Activated naive CD4-positive, alpha-beta T cell treated with anti-CD3 and anti-CD28 coated beads, Interleukin-2, amount 10 ng/mL, durations not matched to agents 7 days and 5 days (primary cell): ENCODE measurements around the gene DPH2.

Source experiments
- CTCF ChIA-PET: fragments of 350-600 bp; sonication (Branson Sonifier 250); formaldehyde crosslinking; loops from one replicate; lab custom pipeline; 2021; ENCODE audit warnings: antibody characterized with exemption; lab: Charles Lee
- DNase-seq: peaks from one replicate; pipeline ENCODE4 v3.0.0-alpha.2; 2020
- H3K27ac Mint-ChIP-seq: one replicate; pipeline ENCODE4 v1.8.0; 2021; ENCODE audit warnings: mild to moderate bottlenecking, moderate library complexity, mixed read lengths
- H3K27me3 Mint-ChIP-seq: one replicate; pipeline ENCODE4 v1.8.0; 2021; ENCODE audit warnings: mild to moderate bottlenecking, mixed read lengths
- H3K36me3 Mint-ChIP-seq: one replicate; pipeline ENCODE4 v1.8.0; 2021; ENCODE audit warnings: mixed read lengths
- H3K4me1 Mint-ChIP-seq: one replicate; pipeline ENCODE4 v1.8.0; 2021; ENCODE audit warnings: mixed read lengths
- H3K4me3 Mint-ChIP-seq: one replicate; pipeline ENCODE4 v1.8.0; 2021; ENCODE audit warnings: mild to moderate bottlenecking, moderate library complexity, mixed read lengths
- H3K9me3 Mint-ChIP-seq: one replicate; pipeline ENCODE4 v1.8.0; 2021; ENCODE audit warnings: mixed read lengths

Gene DPH2

DNA sequence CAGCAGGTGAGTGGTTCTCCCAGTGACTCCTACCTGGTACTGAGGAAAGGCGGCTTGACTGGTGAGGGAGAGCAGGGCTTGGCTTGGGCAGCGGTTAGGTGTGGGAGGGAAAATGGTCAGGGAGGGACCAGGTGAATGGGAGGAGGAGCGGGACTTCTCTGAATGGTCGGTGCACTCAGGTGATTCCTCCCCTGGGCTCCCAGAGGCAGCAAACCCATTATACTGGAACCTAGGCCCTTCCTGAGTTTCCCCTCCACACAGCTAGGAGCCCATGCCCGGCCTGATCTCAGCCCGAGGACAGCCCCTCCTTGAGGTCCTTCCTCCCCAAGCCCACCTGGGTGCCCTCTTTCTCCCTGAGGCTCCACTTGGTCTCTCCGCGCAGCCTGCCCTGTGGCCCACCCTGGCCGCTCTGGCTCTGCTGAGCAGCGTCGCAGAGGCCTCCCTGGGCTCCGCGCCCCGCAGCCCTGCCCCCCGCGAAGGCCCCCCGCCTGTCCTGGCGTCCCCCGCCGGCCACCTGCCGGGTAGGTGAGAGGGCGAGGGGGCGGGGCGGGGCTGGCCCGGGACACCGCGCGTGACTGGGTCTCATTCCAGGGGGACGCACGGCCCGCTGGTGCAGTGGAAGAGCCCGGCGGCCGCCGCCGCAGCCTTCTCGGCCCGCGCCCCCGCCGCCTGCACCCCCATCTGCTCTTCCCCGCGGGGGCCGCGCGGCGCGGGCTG lies 33.9 kb upstream of the DPH2 start:
- Mint-ChIP-seq H3K36me3 (no peaks in the 10 kb centered on the region), H3K4me1 (peaks cover 16% of the 10 kb centered on the region), H3K27me3 (peaks cover 55% of the 10 kb centered on the region), H3K27ac (no peak overlapping the region), H3K4me3 (no peak overlapping the region), H3K9me3 (no peaks in the 10 kb centered on the region)
- DNase-seq = no peak
- CTCF ChIA-PET = interaction anchor here (0.9 to 13.7 kb wide), 33 partner anchors 11 to 709 kb away, joined by 3 to 452 read pairs (median 5); partner anchors contain the start of genes ATP6V0B, IPO13 and PTPRF

DNA sequence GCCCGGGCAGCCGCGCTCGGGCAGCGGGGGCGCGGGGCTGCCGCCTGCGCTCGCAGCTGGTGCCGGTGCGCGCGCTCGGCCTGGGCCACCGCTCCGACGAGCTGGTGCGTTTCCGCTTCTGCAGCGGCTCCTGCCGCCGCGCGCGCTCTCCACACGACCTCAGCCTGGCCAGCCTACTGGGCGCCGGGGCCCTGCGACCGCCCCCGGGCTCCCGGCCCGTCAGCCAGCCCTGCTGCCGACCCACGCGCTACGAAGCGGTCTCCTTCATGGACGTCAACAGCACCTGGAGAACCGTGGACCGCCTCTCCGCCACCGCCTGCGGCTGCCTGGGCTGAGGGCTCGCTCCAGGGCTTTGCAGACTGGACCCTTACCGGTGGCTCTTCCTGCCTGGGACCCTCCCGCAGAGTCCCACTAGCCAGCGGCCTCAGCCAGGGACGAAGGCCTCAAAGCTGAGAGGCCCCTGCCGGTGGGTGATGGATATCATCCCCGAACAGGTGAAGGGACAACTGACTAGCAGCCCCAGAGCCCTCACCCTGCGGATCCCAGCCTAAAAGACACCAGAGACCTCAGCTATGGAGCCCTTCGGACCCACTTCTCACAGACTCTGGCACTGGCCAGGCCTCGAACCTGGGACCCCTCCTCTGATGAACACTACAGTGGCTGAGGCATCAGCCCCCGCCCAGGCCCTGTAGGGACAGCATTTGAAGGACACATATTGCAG lies 33.2 kb upstream of the DPH2 start:
- peak; percentile 38 for DNase-seq
- CTCF ChIA-PET = interaction anchor here (0.9 to 13.7 kb wide), 4 partner anchors 10 to 171 kb away, joined by 4 to 452 read pairs (median 62); partner anchors contain the start of gene IPO13
- peaks cover 16% of the 10 kb centered on the region for H3K4me1 Mint-ChIP-seq
- no peak overlapping the region for H3K27ac Mint-ChIP-seq
- peak overlapping the region; percentile 54 for H3K4me3 Mint-ChIP-seq
- H3K9me3 Mint-ChIP-seq = no peaks in the 10 kb centered on the region
- no peaks in the 10 kb centered on the region for H3K36me3 Mint-ChIP-seq
- peaks cover 55% of the 10 kb centered on the region for H3K27me3 Mint-ChIP-seq

- no peak overlapping the region for H3K4me3 Mint-ChIP-seq
- H3K27me3 Mint-ChIP-seq = peaks cover 51% of the 10 kb centered on the region
- no peak overlapping the region for H3K27ac Mint-ChIP-seq
- H3K4me1 Mint-ChIP-seq = peaks cover 16% of the 10 kb centered on the region
- CTCF ChIA-PET = interaction anchor here (6.3 to 13.7 kb wide), 2 partner anchors 10 to 172 kb away, joined by 105 to 452 read pairs; partner anchors contain the start of gene IPO13
- H3K9me3 Mint-ChIP-seq = no peaks in the 10 kb centered on the region
- no peaks in the 10 kb centered on the region for H3K36me3 Mint-ChIP-seq
- DNase-seq = no peak
Measured at GRCh38 chr1:43937179-43937865, 32.5 kb upstream of the DPH2 start.

GRCh38 chr1:43938383-43938782 lies 31.4 kb upstream of the DPH2 start:
- CTCF ChIA-PET = interaction anchor here (13.7 kb wide), 1 partner anchor 173 kb away, joined by 452 read pairs; no protein-coding TSS in a partner anchor
- no peak for DNase-seq
- Mint-ChIP-seq H3K27ac (no peak overlapping the region), H3K9me3 (no peaks in the 10 kb centered on the region), H3K4me1 (peaks cover 15% of the 10 kb centered on the region), H3K4me3 (no peak overlapping the region), H3K27me3 (peaks cover 41% of the 10 kb centered on the region), H3K36me3 (no peaks in the 10 kb centered on the region)

DNA sequence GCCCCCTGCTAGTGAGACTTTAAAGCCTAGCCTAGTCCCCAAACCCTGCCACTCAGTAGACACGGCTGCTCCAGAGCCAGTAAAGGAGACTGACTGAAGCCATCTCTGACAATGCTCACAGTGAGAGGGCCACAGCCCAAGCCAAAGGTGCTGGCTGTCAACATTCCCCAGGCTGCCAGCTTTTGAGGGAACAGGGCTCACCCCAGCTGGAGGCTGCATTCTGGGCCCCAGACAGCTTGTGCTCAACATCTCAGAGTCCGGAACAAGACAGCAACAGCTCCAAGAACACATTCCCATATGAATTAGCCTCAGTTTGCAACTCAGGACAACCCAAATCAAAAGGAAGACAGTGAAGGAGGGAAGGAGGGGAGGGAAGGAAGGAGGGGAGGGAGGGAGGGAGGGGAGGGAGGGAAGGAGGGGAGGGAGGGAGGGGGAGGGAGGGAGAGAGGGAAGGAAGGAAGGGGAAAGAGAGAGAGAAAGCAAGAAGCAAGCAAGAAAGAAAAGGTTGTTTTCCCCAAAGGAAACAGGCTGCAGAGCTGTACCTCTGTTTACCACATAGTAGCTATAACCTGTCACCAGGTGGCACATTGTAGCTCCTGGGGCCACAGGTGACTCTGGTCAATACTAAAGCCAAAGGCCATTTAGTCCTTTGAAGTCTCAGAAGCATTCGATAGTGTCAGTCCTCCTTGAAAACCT lies 30.8 kb upstream of the DPH2 start:
- CTCF ChIA-PET = interaction anchor here (13.7 kb wide), 1 partner anchor 174 kb away, joined by 452 read pairs; no protein-coding TSS in a partner anchor
- DNase-seq = no peak
- H3K27me3 Mint-ChIP-seq = peaks cover 34% of the 10 kb centered on the region
- no peak overlapping the region for H3K27ac Mint-ChIP-seq
- H3K4me1 Mint-ChIP-seq = peaks cover 12% of the 10 kb centered on the region
- H3K4me3 Mint-ChIP-seq = no peak overlapping the region
- H3K36me3 Mint-ChIP-seq = no peaks in the 10 kb centered on the region
- no peaks in the 10 kb centered on the region for H3K9me3 Mint-ChIP-seq

DNA sequence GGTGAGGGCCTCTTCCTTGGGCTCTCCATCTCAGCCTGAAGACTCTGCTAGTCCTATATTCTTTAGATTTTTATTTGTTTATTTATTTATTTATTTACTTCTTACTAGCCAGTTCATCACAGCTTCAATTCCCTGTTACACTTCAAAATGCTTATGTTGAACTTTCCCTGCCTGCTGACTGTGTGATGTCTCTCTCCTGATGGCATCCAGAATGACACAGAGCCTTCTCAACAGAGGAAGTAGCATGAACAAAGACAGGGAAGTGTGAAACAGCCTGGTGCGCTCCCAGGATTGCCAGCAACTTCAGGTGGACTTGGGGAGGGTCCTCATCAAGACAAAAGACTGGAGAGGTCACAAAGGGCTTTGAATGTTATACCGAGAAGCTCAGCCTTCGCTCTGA lies 27.4 kb upstream of the DPH2 start:
- Mint-ChIP-seq H3K9me3 (no peaks in the 10 kb centered on the region), H3K27ac (no peak overlapping the region), H3K27me3 (peaks cover 3% of the 10 kb centered on the region), H3K4me3 (no peak overlapping the region), H3K4me1 (peaks cover 28% of the 10 kb centered on the region), H3K36me3 (peaks cover 2% of the 10 kb centered on the region)
- CTCF ChIA-PET = interaction anchor here (4.9 to 9.3 kb wide), 2 partner anchors 8 to 178 kb away, joined by 43 to 105 read pairs; partner anchors contain the start of gene ARTN
- DNase-seq = no peak

GRCh38 chr1:43944860-43945259 lies 24.9 kb upstream of the DPH2 start:
- no peak for DNase-seq
- Mint-ChIP-seq H3K9me3 (no peaks in the 10 kb centered on the region), H3K4me3 (peak overlapping the region; percentile 92), H3K4me1 (peaks cover 43% of the 10 kb centered on the region), H3K27me3 (no peaks in the 10 kb centered on the region), H3K36me3 (peaks cover 7% of the 10 kb centered on the region), H3K27ac (no peak overlapping the region)
- CTCF ChIA-PET = interaction anchor here (2.2 to 9.3 kb wide), 3 partner anchors 10 to 181 kb away, joined by 10 to 105 read pairs (median 43); partner anchors contain the start of gene ARTN

DNA sequence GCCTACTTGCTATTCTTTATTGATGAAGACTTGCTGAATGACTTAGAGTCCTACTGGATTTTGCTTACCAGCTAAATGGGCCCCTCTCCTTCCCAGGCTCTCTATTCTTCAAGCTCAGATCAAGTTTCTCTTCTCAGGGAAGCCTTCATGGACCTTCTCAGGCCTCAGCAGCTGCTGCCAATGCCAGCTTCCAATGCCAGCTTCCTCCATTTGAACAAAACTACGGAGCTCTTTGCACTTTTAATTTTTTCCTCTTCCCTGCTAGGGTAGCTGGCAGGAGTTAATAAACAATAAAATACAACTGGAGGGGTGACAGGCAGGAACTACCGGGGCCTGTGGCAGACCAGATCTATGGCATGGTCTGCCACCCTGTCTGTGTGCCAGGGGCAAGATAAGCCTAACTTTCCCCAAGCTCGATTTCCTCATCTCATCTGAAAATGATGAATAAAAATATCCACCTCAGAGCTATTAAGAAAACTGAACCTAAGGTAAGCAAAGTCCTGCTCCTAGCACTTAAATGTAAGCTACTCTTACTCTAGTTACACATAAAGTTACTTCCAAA lies 24.1 kb upstream of the DPH2 start:
- H3K27me3 Mint-ChIP-seq = no peaks in the 10 kb centered on the region
- H3K27ac Mint-ChIP-seq = peak overlapping the region; percentile 91
- CTCF ChIA-PET = interaction anchor here (1.3 to 9.3 kb wide), 6 partner anchors 11 to 181 kb away, joined by 3 to 105 read pairs (median 7); partner anchors contain the start of gene ARTN
- H3K9me3 Mint-ChIP-seq = no peaks in the 10 kb centered on the region
- H3K4me3 Mint-ChIP-seq = peak overlapping the region; percentile 92
- DNase-seq = no peak
- H3K36me3 Mint-ChIP-seq = peaks cover 12% of the 10 kb centered on the region
- H3K4me1 Mint-ChIP-seq = peaks cover 48% of the 10 kb centered on the region

DNA sequence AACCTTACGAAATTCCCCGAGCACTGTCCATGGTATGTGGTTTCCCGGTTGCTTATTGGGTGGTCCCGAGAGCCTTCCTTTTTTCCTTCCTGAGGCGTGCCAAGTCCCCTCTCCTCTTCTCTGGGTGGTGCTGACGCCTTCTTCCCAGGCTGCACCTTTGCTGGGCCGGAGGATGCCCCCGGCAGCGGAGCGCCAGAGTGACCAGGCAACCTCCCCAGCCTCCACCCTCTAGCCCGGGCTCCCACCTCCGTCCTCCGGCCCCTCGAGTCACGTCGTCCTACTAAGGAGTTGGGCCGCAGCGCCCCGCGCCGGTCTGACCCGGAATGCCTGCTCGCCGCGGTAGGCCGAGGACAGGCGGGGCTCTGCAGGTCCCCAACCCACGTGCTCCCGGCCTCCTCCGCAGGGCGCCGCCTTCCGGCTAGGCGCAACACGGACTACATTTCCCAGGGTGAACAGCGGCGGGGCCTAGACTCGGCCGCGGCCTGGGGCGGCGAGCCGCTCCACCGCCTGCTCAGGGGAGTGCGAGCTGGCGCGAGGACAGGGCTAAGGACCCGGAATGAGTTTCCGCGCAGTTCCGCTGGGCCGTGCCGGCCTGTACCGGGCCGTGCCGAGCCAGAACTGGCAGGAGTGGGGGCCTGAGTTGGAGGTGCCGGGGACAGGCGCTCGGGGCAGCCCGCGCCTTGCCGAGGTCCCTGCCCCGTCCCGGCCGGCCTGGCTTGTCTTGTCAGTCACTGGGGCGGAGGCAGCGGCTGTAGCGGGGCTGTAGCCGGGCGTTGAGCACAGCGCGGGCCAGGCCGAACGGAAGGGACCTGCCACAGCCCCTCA lies 23.4 kb upstream of the DPH2 start, which contains the start of gene IPO13:
Gene IPO13 (plus strand): TSS at position 715 of the 825 bp plus-strand sequence. CDS start 651 bp downstream, outside the sequence.
- Mint-ChIP-seq H3K27me3 (no peaks in the 10 kb centered on the region), H3K4me3 (peak within 1 kb of the TSS; percentile 92)
- CTCF ChIA-PET = interaction anchor here (0.7 to 9.3 kb wide), 7 partner anchors 10 to 182 kb away, joined by 3 to 105 read pairs (median 4); partner anchors contain the start of gene ARTN

DNA sequence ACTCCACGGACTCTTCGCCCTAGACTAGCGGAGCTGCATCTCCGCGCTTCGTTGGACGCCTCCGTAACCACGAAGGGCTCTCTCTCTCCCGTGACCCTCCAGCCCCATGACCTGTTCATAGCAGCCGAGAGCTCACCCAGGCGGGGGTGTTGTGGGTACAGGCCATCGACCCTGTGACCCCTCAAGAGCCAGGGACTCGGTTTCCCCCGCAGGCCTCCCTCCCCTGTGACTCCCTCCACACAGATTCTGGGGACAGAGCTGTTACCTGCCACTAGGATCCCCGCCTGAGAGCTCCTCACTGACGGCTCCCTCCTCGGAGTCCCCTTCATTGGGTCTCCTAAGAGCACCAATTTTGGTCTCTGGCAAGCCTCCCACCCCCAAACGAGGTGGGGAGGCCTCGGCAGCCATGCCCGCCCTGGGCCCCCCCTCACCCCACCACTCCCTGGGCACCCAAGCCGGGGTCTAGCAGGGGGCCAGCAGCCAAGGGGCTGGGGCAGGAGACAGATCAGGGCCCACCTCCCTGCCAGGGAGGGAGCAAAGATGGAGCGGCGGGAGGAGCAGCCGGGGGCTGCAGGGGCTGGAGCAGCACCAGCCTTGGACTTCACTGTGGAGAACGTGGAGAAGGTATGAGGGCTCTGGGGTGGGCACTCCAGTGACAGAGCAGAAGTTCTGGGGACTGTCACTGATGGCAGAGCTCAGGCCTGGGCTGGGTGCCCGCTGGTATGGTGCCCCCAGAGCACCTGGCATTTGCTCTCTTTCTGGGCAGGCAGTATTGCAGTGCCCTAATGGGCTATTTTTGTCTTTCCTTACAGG lies 22.5 kb upstream of the DPH2 start:
- peaks cover 48% of the 10 kb centered on the region for H3K4me1 Mint-ChIP-seq
- DNase-seq = no peak
- no peaks in the 10 kb centered on the region for H3K9me3 Mint-ChIP-seq
- H3K27me3 Mint-ChIP-seq = no peaks in the 10 kb centered on the region
- peak overlapping the region; percentile 92 for H3K4me3 Mint-ChIP-seq
- CTCF ChIA-PET = interaction anchor here (0.7 to 9.3 kb wide), 6 partner anchors 9 to 184 kb away, joined by 3 to 105 read pairs (median 4); partner anchors contain the start of gene ARTN
- peaks cover 12% of the 10 kb centered on the region for H3K36me3 Mint-ChIP-seq
- H3K27ac Mint-ChIP-seq = peak overlapping the region; percentile 91

More for the DNA sequence above, 23.4 kb upstream of the DPH2 start, which contains the start of gene IPO13:
- peak; percentile 96 for DNase-seq
- no peaks in the 10 kb centered on the region for H3K9me3 Mint-ChIP-seq
- H3K36me3 Mint-ChIP-seq = peaks cover 12% of the 10 kb centered on the region
- peaks cover 48% of the 10 kb centered on the region for H3K4me1 Mint-ChIP-seq
- peak within 1 kb of the TSS; percentile 91 for H3K27ac Mint-ChIP-seq

GRCh38 chr1:43947874-43948437 lies 21.9 kb upstream of the DPH2 start:
- peaks cover 12% of the 10 kb centered on the region for H3K36me3 Mint-ChIP-seq
- H3K27ac Mint-ChIP-seq = peak overlapping the region; percentile 91
- CTCF ChIA-PET = interaction anchor here (0.8 to 9.3 kb wide), 3 partner anchors 13 to 185 kb away, joined by 4 to 105 read pairs (median 5); partner anchors contain the start of gene ARTN
- H3K4me1 Mint-ChIP-seq = peaks cover 45% of the 10 kb centered on the region
- H3K27me3 Mint-ChIP-seq = no peaks in the 10 kb centered on the region
- no peaks in the 10 kb centered on the region for H3K9me3 Mint-ChIP-seq
- H3K4me3 Mint-ChIP-seq = peak overlapping the region; percentile 92
- DNase-seq = no peak
